Left lung (tissue), 10 donors: ENCODE results near the gene PIM3. TPM values are rescaled to one million over a fixed set of nuclear protein-coding genes. Genes with fewer than 3 reads are reported as not detected.
A peak's percentile ranks its signal among the peaks of the same experiment; 100 is the strongest.

Source experiments
- ATAC-seq: fragments of 200-7000 bp; cut with Tn5 transposase; one replicate; pipeline ENCODE4 v1.9.1; 2020; ENCODE audit warnings: moderate library complexity
- DNase-seq, 4 donors: peaks; one replicate each; pipeline ENCODE4 v3.0.0-alpha.2; 2013 to 2020
- H3K27ac ChIP-seq, 2 donors: fragments of 200-600 bp; sonication (generic) in 1 of 2; one replicate each; pipeline versions ENCODE4 v1.5.0 to v1.8.0; 2020 to 2021
- H3K27me3 ChIP-seq, 2 donors: fragments of 200-600 bp; sonication (generic) in 1 of 2; one replicate each; pipeline versions ENCODE4 v1.5.0 to v1.8.0; 2020 to 2021
- H3K36me3 ChIP-seq, 2 donors: fragments of 200-600 bp; sonication (generic) in 1 of 2; one replicate each; pipeline versions ENCODE4 v1.5.0 to v1.8.0; 2020 to 2021
- H3K4me1 ChIP-seq, 2 donors: fragments of 200-600 bp; one replicate each; pipeline ENCODE4 v1.8.0; 2021
- H3K4me3 ChIP-seq, 2 donors: fragments of 200-600 bp; sonication (generic) in 1 of 2; one replicate each; pipeline versions ENCODE4 v1.5.0 to v1.8.0; 2020 to 2021; ENCODE audit warnings: mild to moderate bottlenecking in 1 of 2
- H3K9me3 ChIP-seq, 2 donors: fragments of 200-600 bp; sonication (generic) in 1 of 2; one replicate each; pipeline versions ENCODE4 v1.5.0 to v1.8.0; 2020 to 2021
- intact Hi-C, 2 donors: fragments of 100-400 bp; cut with DNase I; formaldehyde crosslinking; loops; one replicate each; pipeline versions ENCODE4 v1.11.2 to v1.14.2; 2022
- polyA plus RNA-seq, 6 donors: library from polyadenylated mRNA; unstranded; fragments of 120-200 nt; gene quantifications; one replicate each; pipeline ENCODE4 v1.2.1, GENCODE V29; 2013; ENCODE audit not compliant: insufficient read length in 6 of 6
- total RNA-seq, 2 donors: library from RNA; stranded (reverse); fragmentation: NEBNext Ultra II Directional; extraction: Animal tissue kit (Norgen Biotek cat#: 25700); gene quantifications; one replicate each; pipeline ENCODE4 v1.2.1, GENCODE V29; 2021
- TF ChIP-seq, protein P1 (sequence below), 2 donors: fragments of 200-600 bp; sonication (generic) in 1 of 2; IDR thresholded peaks; one replicate each; pipeline versions ENCODE4 v1.5.0 to v1.8.0; 2021; ENCODE audit warnings: antibody characterized with exemption in 2 of 2
- donor health status: DM: no; HTN: yes; CAD: no.
- donor health status: DM: no; HTN: no; CAD: no.

PIM3 gene
- total and polyA plus RNA-seq, 8 donors, result 21.3 to 129 (median 32.1) TPM

DNA sequence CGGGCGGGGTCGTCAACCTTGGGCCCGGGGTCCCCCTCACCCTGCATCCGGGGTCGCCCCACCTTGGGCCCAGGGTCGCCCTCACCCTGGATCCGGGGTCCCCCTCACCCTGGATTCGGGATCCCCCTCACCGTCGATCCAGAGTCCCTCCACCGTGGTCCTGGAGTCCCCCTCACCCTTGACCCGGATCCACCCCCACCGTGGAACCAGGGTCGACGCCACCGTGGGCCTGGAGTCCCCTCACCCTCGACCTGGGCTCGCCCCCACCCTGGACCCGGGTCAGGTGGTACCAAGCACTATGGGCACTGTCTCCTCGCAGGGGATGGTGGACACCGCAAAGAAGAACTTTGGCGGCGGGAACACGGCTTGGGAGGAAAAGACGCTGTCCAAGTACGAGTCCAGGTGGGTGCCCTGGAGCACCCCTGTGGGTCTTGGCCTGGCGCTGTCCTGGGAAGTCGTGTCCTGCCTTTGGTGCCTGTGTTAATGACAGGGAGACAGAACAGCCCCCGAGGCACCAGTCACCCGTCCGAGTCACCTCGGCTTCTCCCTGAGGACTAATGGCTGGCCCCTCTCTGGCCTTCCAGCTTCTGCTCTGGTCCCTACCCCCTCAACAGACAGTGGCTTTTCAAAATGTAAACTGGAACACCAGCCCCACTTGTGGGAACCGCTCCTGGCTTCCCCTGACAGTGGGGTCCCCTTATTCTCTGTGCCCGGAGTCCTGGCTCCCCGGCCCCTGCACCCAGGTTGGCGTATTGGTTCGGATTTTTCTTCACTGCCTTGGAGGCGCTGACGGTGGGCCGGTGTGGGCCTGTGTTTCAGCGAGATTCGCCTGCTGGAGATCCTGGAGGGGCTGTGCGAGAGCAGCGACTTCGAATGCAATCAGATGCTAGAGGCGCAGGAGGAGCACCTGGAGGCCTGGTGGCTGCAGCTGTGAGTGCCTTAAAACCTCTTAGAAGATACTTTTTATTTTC lies 41.4 kb upstream of the PIM3 start:
- ATAC-seq (no peak), DNase-seq (no peak)
- TF ChIP-seq, protein P1, sequence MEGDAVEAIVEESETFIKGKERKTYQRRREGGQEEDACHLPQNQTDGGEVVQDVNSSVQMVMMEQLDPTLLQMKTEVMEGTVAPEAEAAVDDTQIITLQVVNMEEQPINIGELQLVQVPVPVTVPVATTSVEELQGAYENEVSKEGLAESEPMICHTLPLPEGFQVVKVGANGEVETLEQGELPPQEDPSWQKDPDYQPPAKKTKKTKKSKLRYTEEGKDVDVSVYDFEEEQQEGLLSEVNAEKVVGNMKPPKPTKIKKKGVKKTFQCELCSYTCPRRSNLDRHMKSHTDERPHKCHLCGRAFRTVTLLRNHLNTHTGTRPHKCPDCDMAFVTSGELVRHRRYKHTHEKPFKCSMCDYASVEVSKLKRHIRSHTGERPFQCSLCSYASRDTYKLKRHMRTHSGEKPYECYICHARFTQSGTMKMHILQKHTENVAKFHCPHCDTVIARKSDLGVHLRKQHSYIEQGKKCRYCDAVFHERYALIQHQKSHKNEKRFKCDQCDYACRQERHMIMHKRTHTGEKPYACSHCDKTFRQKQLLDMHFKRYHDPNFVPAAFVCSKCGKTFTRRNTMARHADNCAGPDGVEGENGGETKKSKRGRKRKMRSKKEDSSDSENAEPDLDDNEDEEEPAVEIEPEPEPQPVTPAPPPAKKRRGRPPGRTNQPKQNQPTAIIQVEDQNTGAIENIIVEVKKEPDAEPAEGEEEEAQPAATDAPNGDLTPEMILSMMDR (IDR thresholded peaks at IDR 0.05), result no peak
- Histone ChIP-seq H3K4me3 (peak overlapping the region; percentile 87 to 93), H3K27ac (peak overlapping the region in 1 of 2 donors; percentile 96), H3K27me3 (no peaks in the 10 kb centered on the region), H3K36me3 (peaks cover 0 to 35% of the 10 kb centered on the region in 2 donors), H3K4me1 (peaks cover 13 to 30% of the 10 kb centered on the region in 2 donors), H3K9me3 (no peaks in the 10 kb centered on the region)
- intact Hi-C loops, result loop anchor here in 1 of 2 donors (10.0 kb wide), 1 partner anchor 144 kb away; no protein-coding TSS in a partner anchor

DNA sequence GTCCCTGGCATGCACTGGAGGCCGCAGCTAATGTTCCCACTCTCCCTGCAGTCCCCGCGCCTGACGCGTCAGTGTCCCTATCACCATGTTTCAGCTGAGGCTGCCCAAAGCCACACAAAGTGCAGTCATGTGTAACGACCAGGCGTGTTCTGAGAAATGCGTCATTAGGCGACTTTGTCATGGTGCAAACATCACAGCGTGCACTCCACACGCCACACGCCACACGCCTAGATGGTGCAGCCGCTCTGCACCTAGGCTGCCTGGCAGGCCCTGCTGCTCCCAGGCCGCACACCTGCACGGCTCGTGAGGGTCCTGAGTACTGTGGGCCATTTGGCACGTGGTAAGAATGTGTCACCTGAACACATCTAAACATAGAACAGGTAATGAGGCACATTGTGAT lies 39.7 kb upstream of the PIM3 start:
- Histone ChIP-seq H3K9me3 (no peaks in the 10 kb centered on the region), H3K36me3 (peaks cover 0 to 50% of the 10 kb centered on the region in 2 donors), H3K27me3 (no peaks in the 10 kb centered on the region), H3K4me1 (peaks cover 13 to 39% of the 10 kb centered on the region in 2 donors), H3K4me3 (no peak overlapping the region), H3K27ac (no peak overlapping the region)
- ATAC-seq (no peak), DNase-seq (no peak)
- intact Hi-C loops, result loop anchor here in 1 of 2 donors (10.0 kb wide), 2 partner anchors 64 to 126 kb away; no protein-coding TSS in a partner anchor
- TF ChIP-seq, protein P1 (IDR thresholded peaks at IDR 0.05), result no peak

DNA sequence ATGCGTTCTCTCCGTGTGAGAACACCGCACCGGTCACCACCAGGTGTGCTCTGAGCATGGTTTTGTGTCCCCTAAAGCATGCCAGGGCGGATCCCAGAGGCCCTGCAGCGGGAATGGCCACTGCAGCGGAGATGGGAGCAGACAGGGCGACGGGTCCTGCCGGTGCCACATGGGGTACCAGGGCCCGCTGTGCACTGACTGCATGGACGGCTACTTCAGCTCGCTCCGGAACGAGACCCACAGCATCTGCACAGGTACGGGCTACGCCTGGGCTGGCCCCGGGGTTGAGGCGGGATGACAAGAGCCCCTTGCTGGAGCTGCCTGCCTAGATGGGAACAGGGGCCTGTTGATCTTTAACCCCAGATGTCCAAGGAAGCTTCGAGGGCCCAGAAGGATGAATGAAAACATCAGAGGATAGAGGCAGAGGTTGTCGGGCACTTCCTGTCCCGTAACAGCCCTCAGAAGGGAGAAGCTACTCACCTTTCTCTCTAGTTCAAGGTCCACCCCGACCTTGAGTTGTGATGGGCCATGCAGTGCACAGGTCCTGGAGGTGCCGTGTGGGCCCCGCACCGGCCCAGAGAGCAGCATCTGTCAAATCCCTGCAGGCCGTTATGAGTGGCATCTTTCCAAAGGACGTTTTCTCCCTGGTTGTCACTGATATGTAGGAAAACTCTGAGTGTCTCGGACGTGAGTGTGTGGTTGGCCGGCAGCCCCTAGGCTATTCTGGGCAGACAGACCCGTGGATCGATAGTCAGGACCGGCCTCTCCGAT lies 38.9 kb upstream of the PIM3 start:
- peaks cover 13 to 41% of the 10 kb centered on the region in 2 donors for H3K4me1 ChIP-seq
- H3K36me3 ChIP-seq, result peaks cover 0 to 51% of the 10 kb centered on the region in 2 donors
- H3K27me3 ChIP-seq, result no peaks in the 10 kb centered on the region
- no peak for ATAC-seq
- no peak for DNase-seq
- no peak overlapping the region for H3K27ac ChIP-seq
- TF ChIP-seq, protein P1 (IDR thresholded peaks at IDR 0.05), result no peak
- intact Hi-C loops, result loop anchor here in 1 of 2 donors (10.0 kb wide), 2 partner anchors 63 to 127 kb away; no protein-coding TSS in a partner anchor
- no peak overlapping the region for H3K4me3 ChIP-seq
- H3K9me3 ChIP-seq, result no peaks in the 10 kb centered on the region

DNA sequence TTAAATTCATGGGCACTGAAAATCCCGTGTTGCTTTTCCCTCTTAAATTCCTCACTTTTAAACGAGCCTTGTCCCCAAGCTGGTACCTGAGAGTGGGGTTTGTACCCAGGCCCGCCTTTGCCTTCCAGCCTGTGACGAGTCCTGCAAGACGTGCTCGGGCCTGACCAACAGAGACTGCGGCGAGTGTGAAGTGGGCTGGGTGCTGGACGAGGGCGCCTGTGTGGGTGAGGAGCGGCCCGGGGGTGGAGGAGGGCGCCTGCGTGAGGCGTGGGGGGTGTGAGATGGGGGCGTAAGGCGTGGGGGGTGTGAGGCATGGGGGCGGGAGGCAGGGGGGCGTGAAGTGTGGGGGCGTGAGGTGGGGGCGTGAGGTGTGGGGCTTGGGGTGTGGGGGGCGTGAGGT lies 38.1 kb upstream of the PIM3 start:
- no peak for ATAC-seq
- H3K4me3 ChIP-seq, result no peak overlapping the region
- H3K9me3 ChIP-seq, result no peaks in the 10 kb centered on the region
- no peaks in the 10 kb centered on the region for H3K27me3 ChIP-seq
- DNase-seq, result no peak
- TF ChIP-seq, protein P1 (IDR thresholded peaks at IDR 0.05), result no peak
- intact Hi-C loops, result loop anchor here in 1 of 2 donors (10.0 kb wide), 2 partner anchors 62 to 128 kb away; no protein-coding TSS in a partner anchor
- H3K4me1 ChIP-seq, result peaks cover 8 to 33% of the 10 kb centered on the region in 2 donors
- peaks cover 0 to 58% of the 10 kb centered on the region in 2 donors for H3K36me3 ChIP-seq
- no peak overlapping the region for H3K27ac ChIP-seq
